NCI-H2171 treated with DMSO at 0.1 percent for 48 hours (cell line): ENCODE results near the gene FHL2.

Experiments used
- DNase-seq: peaks from one replicate; lab custom pipeline; 2025; lab: John Stamatoyannopoulos, UW

The FHL2 gene

GRCh38 chr2:105397025-105397722, 1.7 kb downstream of the FHL2 start:
- DNase-seq: no peak

GRCh38 chr2:105396254-105397024, 2.4 kb downstream of the FHL2 start:
- no peak for DNase-seq

- DNase-seq: no peak
Observed at GRCh38 chr2:105395691-105396090, 3.2 kb downstream of the FHL2 start.

- DNase-seq: no peak
Observed at GRCh38 chr2:105394951-105395611, 3.8 kb downstream of the FHL2 start.

GRCh38 chr2:105393373-105394055, 5.3 kb downstream of the FHL2 start:
- DNase-seq: no peak

GRCh38 chr2:105391763-105392662, 6.8 kb downstream of the FHL2 start:
- no peak for DNase-seq

- no peak for DNase-seq
Observed at GRCh38 chr2:105391058-105391627, 7.7 kb downstream of the FHL2 start.

- no peak for DNase-seq
Observed at GRCh38 chr2:105390454-105390853, 8.4 kb downstream of the FHL2 start.

GRCh38 chr2:105388971-105389381, 9.9 kb downstream of the FHL2 start:
- no peak for DNase-seq

GRCh38 chr2:105387225-105387624, 11.6 kb downstream of the FHL2 start:
- DNase-seq: no peak

GRCh38 chr2:105385731-105386540, 12.9 kb downstream of the FHL2 start:
- no peak for DNase-seq

- DNase-seq: no peak
Observed at GRCh38 chr2:105384861-105385260, 14.0 kb downstream of the FHL2 start.

GRCh38 chr2:105384216-105384615, 14.6 kb downstream of the FHL2 start:
- no peak for DNase-seq

- no peak for DNase-seq
Observed at GRCh38 chr2:105383432-105384166, 15.3 kb downstream of the FHL2 start.

- DNase-seq: no peak
Observed at GRCh38 chr2:105382177-105382576, 16.7 kb downstream of the FHL2 start.

- no peak for DNase-seq
Observed at GRCh38 chr2:105381101-105381668, 17.7 kb downstream of the FHL2 start.

GRCh38 chr2:105380432-105381100, 18.3 kb downstream of the FHL2 start:
- no peak for DNase-seq

- DNase-seq: no peak
Observed at GRCh38 chr2:105379741-105380186, 19.1 kb downstream of the FHL2 start.
